Measurements from ENCODE around the gene GABPA. TPM values are rescaled to one million over a fixed set of nuclear protein-coding genes. Genes with fewer than 3 reads are reported as not detected.
"Not testable (repeated sequence)": the region's sequence is repeated elsewhere in the genome, so short reads cannot be mapped to it uniquely, and the experiment has no call there.

GABPA gene
- total RNA-seq, 4 donors from 2014 or later: 11.1 to 18.1 (median 15.9) TPM

- no peak for DNase-seq
- Histone ChIP-seq H3K27me3 (no peaks in the 10 kb centered on the region), H3K4me1 (no peaks in the 10 kb centered on the region), H3K4me3 (no peak overlapping the region), H3K27ac (no peak overlapping the region), H3K36me3 (peaks cover 0 to 85% (median 14%) of the 10 kb centered on the region in 3 donors), H3K9me3 (no peaks in the 10 kb centered on the region)
- TF ChIP-seq POLR2A (IDR thresholded peaks at IDR 0.05) (no peak), CTCF (IDR thresholded peaks at IDR 0.05) (no peak)
- WGBS, 2 donors: 76 to 91% methylated on average over 1 of the region's 1 CpG
- intact Hi-C loops (cut with DNase I): no loop called here
Observed at GRCh38 chr21:25760677-25761076, 25.9 kb downstream of the GABPA start.

GRCh38 chr21:25764065-25764464, 29.3 kb downstream of the GABPA start:
- WGBS, 2 donors: 93 to 100% methylated on average over 3 of the region's 3 CpGs

DNA sequence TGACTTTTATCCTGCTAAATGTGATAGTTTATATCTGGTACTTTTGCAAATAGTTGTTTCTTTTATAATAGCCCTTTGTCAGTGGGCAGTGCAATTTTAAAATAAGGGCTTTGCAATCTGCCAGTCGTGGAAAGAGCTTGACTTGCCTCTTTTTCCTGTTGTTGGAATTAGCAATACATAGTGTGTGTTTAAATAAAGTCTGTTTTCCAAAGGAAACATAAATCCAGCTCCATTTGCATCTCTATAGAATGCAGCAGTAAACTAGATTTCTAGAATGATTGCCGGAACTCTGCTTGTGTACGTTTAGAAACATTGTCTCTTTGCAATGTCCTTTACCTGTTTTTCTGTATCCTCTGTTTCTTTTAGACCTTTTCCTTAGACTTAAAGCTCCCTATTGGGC, 33.1 kb downstream of the GABPA start:
- no peaks in the 10 kb centered on the region for H3K27me3 ChIP-seq
- no peak for DNase-seq
- 85 to 88% methylated on average over 3 of the region's 3 CpGs for WGBS, 2 donors
- no peaks in the 10 kb centered on the region for H3K9me3 ChIP-seq
- no peak overlapping the region for H3K27ac ChIP-seq
- intact Hi-C loops (cut with DNase I): no loop called here
- TF ChIP-seq POLR2A (IDR thresholded peaks at IDR 0.05): no peak
- TF ChIP-seq CTCF (IDR thresholded peaks at IDR 0.05): no peak
- peaks cover 0 to 7% (median 0%) of the 10 kb centered on the region in 3 donors for H3K4me1 ChIP-seq
- H3K4me3 ChIP-seq: no peak overlapping the region
- H3K36me3 ChIP-seq: peaks cover 0 to 69% (median 7%) of the 10 kb centered on the region in 3 donors

More at GRCh38 chr21:25764065-25764464, 29.3 kb downstream of the GABPA start:
- Histone ChIP-seq H3K27me3 (no peaks in the 10 kb centered on the region), H3K9me3 (no peaks in the 10 kb centered on the region), H3K27ac (no peak overlapping the region), H3K4me3 (no peak overlapping the region), H3K36me3 (peaks cover 0 to 91% (median 14%) of the 10 kb centered on the region in 3 donors), H3K4me1 (no peaks in the 10 kb centered on the region)
- intact Hi-C loops (cut with DNase I): no loop called here
- no peak for TF ChIP-seq CTCF (IDR thresholded peaks at IDR 0.05)
- no peak for TF ChIP-seq POLR2A (IDR thresholded peaks at IDR 0.05)
- DNase-seq: no peak

- Histone ChIP-seq H3K36me3 (peaks cover 0 to 21% (median 0%) of the 10 kb centered on the region in 3 donors), H3K4me1 (peaks cover 0 to 7% (median 0%) of the 10 kb centered on the region in 3 donors), H3K27me3 (no peaks in the 10 kb centered on the region), H3K4me3 (no peak overlapping the region), H3K27ac (no peak overlapping the region), H3K9me3 (no peaks in the 10 kb centered on the region)
- 48 to 60% methylated on average over 2 of the region's 2 CpGs for WGBS, 2 donors
- DNase-seq: no peak
- intact Hi-C loops (cut with DNase I): no loop called here
- TF ChIP-seq CTCF (IDR thresholded peaks at IDR 0.05) (no peak), POLR2A (IDR thresholded peaks at IDR 0.05) (no peak)
Observed at GRCh38 chr21:25772686-25773085, 37.9 kb downstream of the GABPA start.

GRCh38 chr21:25776440-25776839, 41.7 kb downstream of the GABPA start:
- TF ChIP-seq CTCF (IDR thresholded peaks at IDR 0.05): no peak
- TF ChIP-seq POLR2A (IDR thresholded peaks at IDR 0.05): no peak
- no peaks in the 10 kb centered on the region for H3K4me1 ChIP-seq
- WGBS, 2 donors: 51 to 57% methylated on average over 3 to 4 of the region's 4 CpGs
- no peaks in the 10 kb centered on the region for H3K27me3 ChIP-seq
- DNase-seq: no peak
- no peak overlapping the region for H3K27ac ChIP-seq
- H3K9me3 ChIP-seq: no peaks in the 10 kb centered on the region
- H3K4me3 ChIP-seq: no peak overlapping the region
- no peaks in the 10 kb centered on the region for H3K36me3 ChIP-seq
- intact Hi-C loops (cut with DNase I): no loop called here

DNA sequence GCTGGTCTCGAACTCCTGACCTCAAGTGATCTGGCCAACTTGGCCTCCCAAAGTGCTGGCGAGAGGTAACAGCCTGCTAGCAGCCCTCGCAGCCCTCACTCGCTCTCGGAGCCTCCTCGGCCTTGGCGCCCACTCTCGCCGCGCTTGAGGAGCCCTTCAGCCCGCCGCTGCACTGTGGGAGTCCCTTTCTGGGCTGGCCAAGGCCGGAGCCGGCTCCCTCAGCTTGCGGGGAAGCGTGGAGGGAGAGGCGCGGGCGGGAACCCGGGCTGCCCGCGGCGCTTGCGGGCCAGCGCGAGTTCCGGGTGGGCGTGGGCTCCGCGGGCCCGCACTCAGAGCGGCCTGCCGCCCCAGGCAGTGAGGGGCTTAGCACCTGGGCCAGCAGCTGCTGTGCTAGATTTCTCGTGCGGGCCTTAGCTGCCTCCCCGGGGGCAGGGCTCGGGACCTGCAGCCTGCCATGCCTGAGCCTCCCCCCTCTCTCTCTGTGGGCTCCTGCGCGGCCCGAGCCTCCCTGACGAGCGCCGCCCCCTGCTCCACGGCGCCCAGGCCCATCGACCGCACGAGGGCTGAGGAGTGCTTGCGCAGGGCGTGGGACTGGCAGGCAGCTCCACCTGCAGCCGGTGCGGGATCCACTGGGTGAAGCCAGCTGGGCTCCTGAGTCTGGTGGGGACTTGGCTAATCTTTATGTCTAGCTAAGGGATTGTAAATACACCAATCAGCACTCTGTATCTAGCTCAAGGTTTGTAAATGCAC, 43.5 kb downstream of the GABPA start:
- H3K36me3 ChIP-seq; H3K4me1 ChIP-seq; intact Hi-C loops (cut with DNase I); H3K27me3 ChIP-seq; H3K9me3 ChIP-seq; DNase-seq; H3K4me3 ChIP-seq; H3K27ac ChIP-seq: not testable (repeated sequence)
- 80 to 94% methylated on average over 1 to 19 of the region's 52 CpGs for WGBS, 2 donors

Measured in esophagus squamous epithelium (tissue), 5 donors.